SK-N-SH (cell line): ENCODE data around the gene SDHA.
"Not testable (repeated sequence)": the region's sequence is repeated elsewhere in the genome, so short reads cannot be mapped to it uniquely, and the experiment has no call there.

ENCODE experiments used
- ELF1 ChIP-seq: IDR thresholded peaks from 2 replicates; pipeline ENCODE4 v1.4.0; 2012
- EP300 ChIP-seq, 2 experiments: IDR thresholded peaks; 2 replicates each; pipeline versions ENCODE4 v1.4.0 to v1.6.1; 2012; ENCODE audit warnings: borderline replicate concordance in 1 of 2, low read depth in 1 of 2, low read length in 1 of 2
- RAD21 ChIP-seq: IDR thresholded peaks from 2 replicates; pipeline ENCODE4 v1.6.1; 2012; ENCODE audit warnings: mild to moderate bottlenecking, low read length
- RFX5 ChIP-seq: IDR thresholded peaks from 2 replicates; pipeline ENCODE4 v1.6.1; 2012; ENCODE audit warnings: mild to moderate bottlenecking, improper control_type of control experiment, low read length
- SIN3A ChIP-seq: IDR thresholded peaks from 2 replicates; pipeline ENCODE4 v1.6.1; 2012; ENCODE audit warnings: low read depth, mild to moderate bottlenecking, low read length, moderate library complexity, borderline replicate concordance
- SMC3 ChIP-seq: IDR thresholded peaks from 2 replicates; pipeline ENCODE4 v1.6.1; 2012; ENCODE audit warnings: low read depth, low read length, improper control_type of control experiment
- TEAD4 ChIP-seq: IDR thresholded peaks from 2 replicates; pipeline ENCODE4 v1.4.0; 2012; ENCODE audit warnings: mild to moderate bottlenecking, borderline replicate concordance; ENCODE audit not compliant: insufficient read depth
- TF ChIP-seq, protein P1 (sequence below): fragments of 200-600 bp; sonication (generic); IDR thresholded peaks from 2 replicates; pipeline ENCODE4 v1.6.1; 2017; ENCODE audit warnings: antibody characterized with exemption, mild to moderate bottlenecking, moderate library complexity
- TF ChIP-seq, protein P2 (sequence below): IDR thresholded peaks from 2 replicates; pipeline ENCODE4 v1.4.0; 2012; ENCODE audit warnings: low read depth
- TF ChIP-seq, protein P3 (sequence below): IDR thresholded peaks from 2 replicates; pipeline ENCODE4; 2012
- TF ChIP-seq, protein P4 (sequence below): IDR thresholded peaks from 2 replicates; pipeline ENCODE4 v1.4.0; 2012; ENCODE audit warnings: low read depth, borderline replicate concordance

DNA sequence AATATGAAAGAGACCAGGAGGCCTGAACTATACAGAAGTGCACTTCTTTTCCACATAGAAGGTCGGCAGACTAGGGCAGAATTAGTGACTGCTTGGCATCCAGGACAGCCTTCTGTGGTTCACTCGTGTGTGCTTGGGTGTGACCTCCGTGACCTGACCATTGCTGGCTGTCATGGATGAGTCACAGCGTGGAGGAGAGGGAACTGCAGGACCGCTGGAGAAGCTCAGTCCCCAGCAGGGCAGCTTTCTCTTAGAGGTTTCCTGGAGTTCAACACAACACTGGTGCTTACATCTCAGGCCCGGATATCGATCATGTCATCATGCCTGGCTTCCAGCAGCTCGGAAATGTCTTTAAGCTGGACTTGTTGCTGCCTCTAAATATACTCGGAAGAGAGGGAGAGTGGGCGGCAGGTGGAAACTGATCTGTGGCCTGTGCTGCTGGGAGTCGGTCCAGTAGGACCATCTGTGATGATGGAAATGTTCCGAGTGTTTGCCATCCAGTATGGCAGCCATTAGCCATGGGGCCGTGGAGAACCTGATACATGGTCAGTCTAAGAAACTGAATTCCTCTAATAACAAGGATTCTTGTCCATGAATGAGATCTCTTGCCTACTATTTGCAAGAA lies 23.0 kb downstream of the SDHA start:
- TF ChIP-seq, protein P1, sequence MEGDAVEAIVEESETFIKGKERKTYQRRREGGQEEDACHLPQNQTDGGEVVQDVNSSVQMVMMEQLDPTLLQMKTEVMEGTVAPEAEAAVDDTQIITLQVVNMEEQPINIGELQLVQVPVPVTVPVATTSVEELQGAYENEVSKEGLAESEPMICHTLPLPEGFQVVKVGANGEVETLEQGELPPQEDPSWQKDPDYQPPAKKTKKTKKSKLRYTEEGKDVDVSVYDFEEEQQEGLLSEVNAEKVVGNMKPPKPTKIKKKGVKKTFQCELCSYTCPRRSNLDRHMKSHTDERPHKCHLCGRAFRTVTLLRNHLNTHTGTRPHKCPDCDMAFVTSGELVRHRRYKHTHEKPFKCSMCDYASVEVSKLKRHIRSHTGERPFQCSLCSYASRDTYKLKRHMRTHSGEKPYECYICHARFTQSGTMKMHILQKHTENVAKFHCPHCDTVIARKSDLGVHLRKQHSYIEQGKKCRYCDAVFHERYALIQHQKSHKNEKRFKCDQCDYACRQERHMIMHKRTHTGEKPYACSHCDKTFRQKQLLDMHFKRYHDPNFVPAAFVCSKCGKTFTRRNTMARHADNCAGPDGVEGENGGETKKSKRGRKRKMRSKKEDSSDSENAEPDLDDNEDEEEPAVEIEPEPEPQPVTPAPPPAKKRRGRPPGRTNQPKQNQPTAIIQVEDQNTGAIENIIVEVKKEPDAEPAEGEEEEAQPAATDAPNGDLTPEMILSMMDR = not testable (repeated sequence)
- TF ChIP-seq, protein P2, sequence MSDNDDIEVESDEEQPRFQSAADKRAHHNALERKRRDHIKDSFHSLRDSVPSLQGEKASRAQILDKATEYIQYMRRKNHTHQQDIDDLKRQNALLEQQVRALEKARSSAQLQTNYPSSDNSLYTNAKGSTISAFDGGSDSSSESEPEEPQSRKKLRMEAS = not testable (repeated sequence)
- TF ChIP-seq RFX5; ELF1; TEAD4; SMC3; EP300 (IDR thresholded peaks at IDR 0.05; ENCODE audit: borderline replicate concordance in 1 of 2, low read depth in 1 of 2, low read length in 1 of 2); SIN3A; RAD21: not testable (repeated sequence)
- TF ChIP-seq, protein P3, sequence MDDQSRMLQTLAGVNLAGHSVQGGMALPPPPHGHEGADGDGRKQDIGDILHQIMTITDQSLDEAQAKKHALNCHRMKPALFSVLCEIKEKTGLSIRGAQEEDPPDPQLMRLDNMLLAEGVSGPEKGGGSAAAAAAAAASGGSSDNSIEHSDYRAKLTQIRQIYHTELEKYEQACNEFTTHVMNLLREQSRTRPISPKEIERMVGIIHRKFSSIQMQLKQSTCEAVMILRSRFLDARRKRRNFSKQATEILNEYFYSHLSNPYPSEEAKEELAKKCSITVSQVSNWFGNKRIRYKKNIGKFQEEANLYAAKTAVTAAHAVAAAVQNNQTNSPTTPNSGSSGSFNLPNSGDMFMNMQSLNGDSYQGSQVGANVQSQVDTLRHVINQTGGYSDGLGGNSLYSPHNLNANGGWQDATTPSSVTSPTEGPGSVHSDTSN = not testable (repeated sequence)
- TF ChIP-seq, protein P4, sequence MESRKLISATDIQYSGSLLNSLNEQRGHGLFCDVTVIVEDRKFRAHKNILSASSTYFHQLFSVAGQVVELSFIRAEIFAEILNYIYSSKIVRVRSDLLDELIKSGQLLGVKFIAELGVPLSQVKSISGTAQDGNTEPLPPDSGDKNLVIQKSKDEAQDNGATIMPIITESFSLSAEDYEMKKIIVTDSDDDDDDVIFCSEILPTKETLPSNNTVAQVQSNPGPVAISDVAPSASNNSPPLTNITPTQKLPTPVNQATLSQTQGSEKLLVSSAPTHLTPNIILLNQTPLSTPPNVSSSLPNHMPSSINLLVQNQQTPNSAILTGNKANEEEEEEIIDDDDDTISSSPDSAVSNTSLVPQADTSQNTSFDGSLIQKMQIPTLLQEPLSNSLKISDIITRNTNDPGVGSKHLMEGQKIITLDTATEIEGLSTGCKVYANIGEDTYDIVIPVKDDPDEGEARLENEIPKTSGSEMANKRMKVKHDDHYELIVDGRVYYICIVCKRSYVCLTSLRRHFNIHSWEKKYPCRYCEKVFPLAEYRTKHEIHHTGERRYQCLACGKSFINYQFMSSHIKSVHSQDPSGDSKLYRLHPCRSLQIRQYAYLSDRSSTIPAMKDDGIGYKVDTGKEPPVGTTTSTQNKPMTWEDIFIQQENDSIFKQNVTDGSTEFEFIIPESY = not testable (repeated sequence)
